HG03097 (cell line): ENCODE data around the gene ERI3.

ENCODE experiments used
- ATAC-seq: cut with Tn5 transposase; IDR thresholded peaks from one replicate; pipeline ENCODE4 v1.9.1; 2021; ENCODE audit not compliant: unreplicated experiment, low FRiP score

The ERI3 gene

GRCh38 chr1:44289530-44289929, 65.5 kb downstream of the ERI3 start:
- ATAC-seq, result no peak

DNA sequence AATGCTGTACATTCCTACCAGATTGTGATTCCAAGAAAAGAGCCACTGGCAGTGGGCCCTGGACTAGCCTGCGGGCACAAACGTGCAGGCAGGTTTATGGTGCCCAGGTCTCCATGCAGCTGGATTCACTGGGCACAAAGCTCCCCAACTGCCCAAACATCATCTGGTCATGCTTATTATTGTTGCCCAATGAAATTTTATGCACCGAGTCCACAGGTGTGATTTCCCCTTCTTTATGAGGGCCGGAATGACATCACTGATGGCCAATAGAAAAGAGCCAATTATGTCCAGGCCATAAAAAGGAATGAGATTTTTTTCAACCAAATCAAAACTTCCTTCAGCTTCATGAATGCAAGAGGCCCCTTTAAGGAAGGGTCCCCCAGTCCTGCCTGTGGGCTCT, 66.2 kb downstream of the ERI3 start:
- no peak for ATAC-seq

DNA sequence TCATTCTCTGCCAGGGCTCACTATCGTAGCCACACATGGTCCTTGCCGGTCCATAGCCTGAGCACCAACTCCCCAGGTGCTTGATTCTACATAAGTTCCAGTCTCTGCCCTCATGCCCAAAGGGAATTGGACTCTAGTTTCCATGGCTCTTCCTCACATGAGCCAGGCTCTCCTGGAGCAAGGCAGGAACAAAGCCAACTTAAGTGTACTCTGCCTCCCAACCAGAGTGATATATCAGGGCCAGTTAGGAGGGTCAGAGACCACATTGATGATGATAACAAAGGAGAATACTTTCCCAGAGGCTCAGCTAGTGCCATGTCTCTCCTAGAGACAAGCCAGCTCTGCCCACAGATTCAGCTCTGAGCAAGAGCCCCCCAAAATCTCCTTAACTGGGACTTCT, 70.9 kb downstream of the ERI3 start:
- no peak for ATAC-seq

DNA sequence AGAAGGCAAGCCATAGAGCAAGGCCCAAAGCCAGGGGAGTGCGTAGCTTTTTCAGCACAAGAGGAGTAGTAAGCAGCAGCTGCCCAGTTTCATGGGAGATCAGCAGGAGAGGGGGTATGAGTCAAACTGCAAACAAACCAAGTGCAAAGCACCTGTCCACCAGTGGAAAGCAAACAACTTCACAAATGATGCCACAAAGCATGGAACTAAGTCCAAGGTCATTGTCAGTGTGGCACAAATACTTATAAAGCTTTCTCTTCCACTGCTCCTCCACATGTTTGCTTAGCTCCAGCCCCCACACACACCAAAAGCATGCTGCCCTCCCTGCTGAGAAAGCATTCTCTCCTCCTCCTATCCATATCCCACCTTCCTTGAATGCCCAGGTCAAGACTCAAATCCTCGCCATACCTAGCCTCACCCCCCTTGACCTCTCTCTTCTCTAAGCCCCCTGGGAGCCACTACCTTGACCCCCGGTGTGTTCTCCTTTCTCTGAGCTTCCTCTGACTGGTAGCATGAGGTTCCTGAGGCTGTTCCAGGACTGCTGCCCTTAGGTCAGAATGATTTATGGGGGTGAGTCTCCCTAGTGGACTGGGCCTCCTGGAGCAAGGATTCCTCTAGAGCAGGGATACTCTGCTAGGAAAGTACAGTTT, 71.4 kb downstream of the ERI3 start:
- no peak for ATAC-seq

- ATAC-seq, result no peak
Measured at GRCh38 chr1:44282704-44283426, 72.2 kb downstream of the ERI3 start.

GRCh38 chr1:44281962-44282703, 72.9 kb downstream of the ERI3 start:
- ATAC-seq, result no peak

GRCh38 chr1:44276901-44277300, 78.2 kb downstream of the ERI3 start:
- ATAC-seq, result no peak

GRCh38 chr1:44275991-44276405, 79.1 kb downstream of the ERI3 start:
- no peak for ATAC-seq

GRCh38 chr1:44275296-44275962, 79.6 kb downstream of the ERI3 start:
- ATAC-seq, result no peak

DNA sequence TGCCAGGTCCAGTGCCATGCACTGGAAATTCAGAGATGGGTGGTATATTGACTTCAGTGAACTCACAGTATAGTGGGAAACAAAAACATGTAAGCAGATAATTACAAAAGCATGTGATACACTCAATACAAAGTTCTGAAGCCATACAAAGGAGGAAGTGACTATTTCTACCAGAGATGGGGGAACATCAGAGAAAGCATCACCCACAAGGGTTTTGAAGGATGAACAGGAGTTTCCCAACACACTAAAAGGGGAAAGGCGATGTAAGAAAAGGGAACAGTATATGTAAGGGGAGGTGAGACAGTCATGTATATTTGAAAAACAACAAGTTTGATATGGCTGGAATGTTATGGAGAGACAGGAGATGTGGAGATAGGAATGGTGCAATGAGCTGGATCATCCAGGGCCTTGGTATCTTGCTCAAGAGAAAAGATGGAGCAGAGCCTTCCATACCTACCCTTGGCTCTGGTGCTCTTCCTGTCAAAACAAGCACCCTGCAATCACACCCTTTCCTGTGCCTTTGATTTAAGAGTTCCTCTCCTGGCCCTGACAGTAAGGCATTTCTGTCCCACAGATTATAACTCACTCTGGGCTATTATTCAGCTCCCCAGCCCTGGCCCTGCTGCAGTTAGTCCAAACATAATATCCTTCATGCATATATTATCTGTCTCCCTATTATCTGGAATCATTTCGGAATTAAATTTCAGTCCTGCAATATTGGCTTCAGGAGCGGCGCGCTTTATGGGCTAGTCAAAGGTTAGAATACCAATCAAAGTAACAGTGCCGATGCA, 81.3 kb downstream of the ERI3 start:
- ATAC-seq, result no peak

DNA sequence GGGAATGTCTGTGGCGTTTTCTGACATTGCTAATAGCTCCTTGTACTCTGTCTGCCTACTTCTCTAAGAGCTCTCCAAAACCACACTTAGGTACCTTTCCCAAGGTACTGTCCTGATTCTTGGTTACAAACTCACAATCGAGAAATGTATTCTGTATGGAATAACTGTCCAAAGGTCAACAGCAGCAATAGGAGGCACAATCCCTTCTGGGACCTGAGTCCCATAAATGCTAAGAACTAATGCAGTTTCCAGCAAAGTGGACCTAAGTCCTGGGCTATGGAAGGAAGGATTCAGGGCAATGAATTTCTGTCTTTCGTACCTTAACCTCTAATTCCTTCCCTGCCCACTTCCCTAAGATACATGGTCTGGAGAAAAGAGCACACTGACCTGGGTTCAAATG, 82.1 kb downstream of the ERI3 start:
- no peak for ATAC-seq

GRCh38 chr1:44271646-44272045, 83.4 kb downstream of the ERI3 start:
- no peak for ATAC-seq

DNA sequence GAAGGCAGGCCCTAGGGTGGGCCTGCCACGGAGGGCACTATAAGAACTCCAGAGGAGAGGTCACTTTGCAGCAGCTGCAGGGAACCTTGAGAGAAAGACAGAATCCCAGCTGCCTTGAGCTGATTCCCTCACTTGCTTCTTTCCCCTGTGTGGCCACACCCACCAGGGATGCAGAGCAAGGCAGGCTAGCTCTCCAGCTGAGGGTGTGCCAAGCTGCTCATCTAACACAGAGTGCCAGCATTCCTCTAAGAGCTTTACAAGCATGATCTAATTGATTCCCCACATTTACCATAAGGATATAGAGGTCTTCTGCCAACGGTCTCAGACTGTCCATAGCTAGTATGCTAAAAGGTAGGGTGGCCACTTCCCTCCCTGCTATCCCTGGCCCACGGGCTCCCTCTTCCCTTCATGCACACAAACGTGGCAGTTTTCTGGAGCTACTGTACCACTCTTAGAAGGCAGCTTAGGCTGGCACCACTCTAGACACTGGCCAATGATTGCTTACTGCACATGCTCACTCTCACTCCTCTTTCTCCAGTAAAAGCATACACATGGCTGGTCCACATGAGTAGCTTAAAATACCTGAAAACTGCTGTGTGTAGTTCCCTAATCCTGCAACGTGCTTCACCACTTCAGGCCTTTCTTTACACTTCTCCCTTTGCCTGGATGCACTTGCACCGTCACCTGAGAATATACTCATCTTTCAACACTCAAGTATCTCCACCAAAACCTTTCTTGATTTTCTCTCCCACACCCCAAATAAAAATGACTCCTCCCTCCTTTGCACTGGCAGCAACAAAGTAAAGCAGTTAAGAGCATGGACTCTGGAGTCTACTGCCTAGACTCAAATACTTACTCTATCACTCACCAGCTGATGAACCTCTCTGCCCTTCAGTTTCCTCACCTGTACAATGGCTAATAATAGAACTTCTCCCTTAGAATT, 84.1 kb downstream of the ERI3 start:
- ATAC-seq, result no peak

DNA sequence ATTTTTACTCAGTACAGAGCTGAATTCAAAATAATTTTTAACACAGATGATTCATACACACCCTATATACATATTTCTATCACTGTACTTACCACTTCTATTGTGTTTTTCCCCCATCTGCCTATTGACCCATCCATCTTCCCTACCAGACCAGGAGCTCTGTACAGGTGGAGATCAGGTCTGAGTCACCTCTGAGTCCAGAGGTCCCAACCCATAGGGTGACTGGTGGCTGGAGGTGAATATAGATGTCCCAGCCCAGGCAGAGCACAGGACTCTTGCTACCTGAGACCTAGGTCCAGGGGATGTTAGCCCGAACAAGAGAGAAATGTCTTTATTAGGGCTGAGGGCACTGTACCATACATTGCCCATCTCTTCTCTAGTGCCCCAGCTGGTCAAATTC, 87.0 kb downstream of the ERI3 start:
- ATAC-seq, result no peak

- ATAC-seq, result no peak
Measured at GRCh38 chr1:44267438-44267837, 87.6 kb downstream of the ERI3 start.

- no peak for ATAC-seq
Measured at GRCh38 chr1:44266400-44267344, 88.4 kb downstream of the ERI3 start.

DNA sequence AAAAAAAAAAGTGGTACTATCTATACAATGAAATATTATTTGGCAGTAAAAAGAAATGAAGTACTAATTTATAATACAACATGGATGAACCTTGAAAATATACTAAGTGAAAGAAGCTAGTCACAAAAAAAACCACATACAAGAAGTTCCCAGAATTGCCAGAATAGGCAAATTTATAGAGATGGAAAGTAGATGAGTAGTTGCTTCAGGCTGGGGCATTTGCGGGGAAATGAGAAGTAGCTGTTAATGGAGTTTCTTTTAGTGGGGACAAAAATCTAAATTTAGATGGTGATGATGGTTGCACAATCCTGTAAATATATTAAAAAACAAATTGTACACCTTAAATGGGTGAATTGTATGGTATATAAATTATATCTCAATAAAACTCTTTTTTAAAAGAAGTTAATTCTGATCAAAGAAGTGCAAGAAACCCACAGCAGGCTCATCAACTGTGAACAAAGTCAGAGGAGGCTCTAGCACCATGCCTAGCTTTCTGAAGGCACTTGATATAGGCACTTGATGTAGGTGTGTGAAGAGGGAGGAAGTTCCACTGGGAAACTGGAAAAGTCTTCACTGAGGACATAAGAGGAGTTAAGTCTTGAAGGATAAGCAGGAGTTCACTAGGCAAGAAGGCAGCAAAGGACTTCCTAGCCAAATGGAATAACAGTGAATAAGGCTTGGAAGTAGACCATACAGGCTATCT, 89.2 kb downstream of the ERI3 start:
- ATAC-seq, result no peak

- no peak for ATAC-seq
Measured at GRCh38 chr1:44264451-44264771, 90.6 kb downstream of the ERI3 start.
